ENCODE results near the gene ELP5.

DNA sequence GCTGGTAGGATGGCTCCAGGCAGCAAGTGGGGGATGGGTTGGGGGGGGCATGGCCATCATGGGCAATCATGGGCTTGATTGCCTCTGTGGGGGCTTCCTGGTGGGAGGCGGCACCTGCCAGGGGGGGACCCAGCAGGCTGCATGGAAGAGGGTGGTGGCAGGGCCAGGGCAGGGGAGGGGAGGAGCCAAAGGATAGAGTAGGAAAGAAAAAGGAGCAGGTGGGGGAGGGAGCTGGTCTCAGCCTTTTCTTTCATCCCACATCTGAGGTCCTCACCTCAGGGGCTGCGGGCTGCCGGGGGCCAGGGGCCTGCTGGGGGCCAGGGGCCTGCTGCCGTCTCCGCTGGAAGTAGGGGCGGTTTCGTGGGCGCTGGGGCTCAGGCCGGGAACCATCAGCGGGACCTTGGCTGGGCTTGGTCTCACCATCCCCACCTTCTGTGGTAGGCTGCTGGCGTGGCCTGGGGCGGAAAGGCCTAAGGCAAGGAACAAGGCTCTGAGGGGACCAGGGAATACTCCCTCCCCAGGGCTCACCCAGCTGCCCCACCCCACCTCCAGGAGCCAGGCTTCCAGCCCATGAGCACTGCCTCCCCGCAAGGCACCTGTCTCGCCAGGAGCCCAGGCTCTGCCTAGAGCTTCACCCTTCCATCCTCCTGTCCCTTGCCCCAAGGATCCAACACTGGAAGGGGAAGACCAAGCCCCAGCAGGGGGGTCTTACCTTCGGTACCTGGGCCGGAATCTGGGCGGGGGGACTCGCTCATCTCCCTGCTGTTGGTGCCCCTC is 37.4 kb downstream of the ELP5 start:
- TF ChIP-seq, protein P1, sequence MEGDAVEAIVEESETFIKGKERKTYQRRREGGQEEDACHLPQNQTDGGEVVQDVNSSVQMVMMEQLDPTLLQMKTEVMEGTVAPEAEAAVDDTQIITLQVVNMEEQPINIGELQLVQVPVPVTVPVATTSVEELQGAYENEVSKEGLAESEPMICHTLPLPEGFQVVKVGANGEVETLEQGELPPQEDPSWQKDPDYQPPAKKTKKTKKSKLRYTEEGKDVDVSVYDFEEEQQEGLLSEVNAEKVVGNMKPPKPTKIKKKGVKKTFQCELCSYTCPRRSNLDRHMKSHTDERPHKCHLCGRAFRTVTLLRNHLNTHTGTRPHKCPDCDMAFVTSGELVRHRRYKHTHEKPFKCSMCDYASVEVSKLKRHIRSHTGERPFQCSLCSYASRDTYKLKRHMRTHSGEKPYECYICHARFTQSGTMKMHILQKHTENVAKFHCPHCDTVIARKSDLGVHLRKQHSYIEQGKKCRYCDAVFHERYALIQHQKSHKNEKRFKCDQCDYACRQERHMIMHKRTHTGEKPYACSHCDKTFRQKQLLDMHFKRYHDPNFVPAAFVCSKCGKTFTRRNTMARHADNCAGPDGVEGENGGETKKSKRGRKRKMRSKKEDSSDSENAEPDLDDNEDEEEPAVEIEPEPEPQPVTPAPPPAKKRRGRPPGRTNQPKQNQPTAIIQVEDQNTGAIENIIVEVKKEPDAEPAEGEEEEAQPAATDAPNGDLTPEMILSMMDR (IDR thresholded peaks at IDR 0.05): no peak
- no peak for TF ChIP-seq POLR2A (IDR thresholded peaks at IDR 0.05)

Measured in body of pancreas (tissue), 4 donors.